HEK293T (cell line): Measurements from ENCODE around the gene THOC7.

Experiments used
- ARNT ChIP-seq: fragments of 450-650 bp; IDR thresholded peaks from 2 replicates; pipeline ENCODE4 v1.6.1; 2017; ENCODE audit warnings: mild to moderate bottlenecking
- BHLHE40 ChIP-seq: fragments of 450-650 bp; IDR thresholded peaks from 2 replicates; pipeline ENCODE4 v1.6.1; 2016; ENCODE audit warnings: mild to moderate bottlenecking, moderate library complexity, borderline replicate concordance
- FOXK2 ChIP-seq: fragments of 450-650 bp; IDR thresholded peaks from 2 replicates; pipeline ENCODE4 v1.6.1; 2016; ENCODE audit warnings: mild to moderate bottlenecking
- FOXM1 ChIP-seq: fragments of 450-650 bp; IDR thresholded peaks from 2 replicates; pipeline ENCODE4 v1.6.1; 2017; ENCODE audit warnings: mild to moderate bottlenecking, borderline replicate concordance
- HDGF ChIP-seq: fragments of 450-650 bp; IDR thresholded peaks from 2 replicates; pipeline ENCODE4 v1.6.1; 2017; ENCODE audit warnings: antibody characterized with exemption, borderline replicate concordance
- SP1 ChIP-seq: fragments of 450-650 bp; IDR thresholded peaks from 2 replicates; pipeline ENCODE4 v1.6.1; 2017
- TARDBP ChIP-seq: fragments of 450-650 bp; IDR thresholded peaks from 2 replicates; pipeline ENCODE4 v1.6.1; 2016

- TF ChIP-seq TARDBP (no peak), BHLHE40 (no peak), FOXK2 (no peak), HDGF (no peak), FOXM1 (no peak), SP1 (no peak), ARNT (no peak)
Measured at GRCh38 chr3:63803911-63804310, 59.7 kb downstream of the THOC7 start.
